Calu3 (cell line): ENCODE data around the gene ACOT12. TPM values are rescaled to one million over a fixed set of nuclear protein-coding genes. Genes with fewer than 3 reads are reported as not detected.

Source experiments
- BruUV-seq: library from RNA; stranded (reverse); fragments of 400-500 nt; replicated peaks from 2 replicates; lab custom pipeline; 2021; lab: Mats Ljungman, UMichigan
- CTCF ChIA-PET: fragments of 300-600 bp; sonication (Branson Sonifier 250); formaldehyde crosslinking; loops from one replicate; lab custom pipeline; 2022; ENCODE audit warnings: antibody characterized with exemption; lab: Charles Lee
- DNase-seq: peaks from one replicate; pipeline ENCODE4 v3.0.0; 2022
- H3K27ac Mint-ChIP-seq: one replicate; pipeline ENCODE4 v1.8.0; 2022; ENCODE audit warnings: mixed read lengths; ENCODE audit not compliant: unreplicated experiment
- H3K27me3 Mint-ChIP-seq: one replicate; pipeline ENCODE4 v1.8.0; 2022; ENCODE audit warnings: mixed read lengths; ENCODE audit not compliant: unreplicated experiment
- H3K36me3 Mint-ChIP-seq: one replicate; pipeline ENCODE4 v1.8.0; 2022; ENCODE audit warnings: mild to moderate bottlenecking, moderate library complexity, mixed read lengths; ENCODE audit not compliant: insufficient read depth, unreplicated experiment
- H3K4me1 Mint-ChIP-seq: one replicate; pipeline ENCODE4 v1.8.0; 2022; ENCODE audit warnings: mild to moderate bottlenecking, low read depth, mixed read lengths; ENCODE audit not compliant: unreplicated experiment
- H3K4me3 Mint-ChIP-seq: one replicate; pipeline ENCODE4 v1.8.0; 2022; ENCODE audit warnings: mild to moderate bottlenecking, low read depth, moderate library complexity, mixed read lengths; ENCODE audit not compliant: unreplicated experiment
- H3K9me3 Mint-ChIP-seq: one replicate; pipeline ENCODE4 v1.8.0; 2022; ENCODE audit warnings: low read depth, mixed read lengths; ENCODE audit not compliant: unreplicated experiment
- intact Hi-C: fragments of 100-400 bp; cut with micrococcal nuclease; formaldehyde crosslinking; loops from one replicate; pipeline ENCODE4 v1.10.0; 2022; ENCODE audit not compliant: unreplicated experiment
- total RNA-seq: library from RNA; stranded (reverse); gene quantifications from 2 replicates; pipeline ENCODE4 v1.2.3, GENCODE V29; 2022
- TF ChIP-seq, protein P1 (sequence below): fragments of 200-600 bp; IDR thresholded peaks from one replicate; pipeline ENCODE4 v1.8.0; 2022; ENCODE audit warnings: antibody characterized with exemption; ENCODE audit not compliant: unreplicated experiment

ACOT12 gene
- total RNA-seq, 1 experiment from 2014 or later = 0.87 TPM

GRCh38 chr5:81425569-81425968 is 31.6 kb upstream of the ACOT12 start:
- Mint-ChIP-seq H3K9me3 (no peaks in the 10 kb centered on the region), H3K27me3 (no peaks in the 10 kb centered on the region), H3K27ac (no peak overlapping the region), H3K36me3 (peaks cover 7% of the 10 kb centered on the region), H3K4me1 (peaks cover 63% of the 10 kb centered on the region), H3K4me3 (no peak overlapping the region)
- intact Hi-C loops = loop anchor here (1.0 to 10.0 kb wide), 8 partner anchors 81 to 800 kb away; partner anchors contain the start of gene ATG10
- DNase-seq = no peak
- TF ChIP-seq, protein P1, sequence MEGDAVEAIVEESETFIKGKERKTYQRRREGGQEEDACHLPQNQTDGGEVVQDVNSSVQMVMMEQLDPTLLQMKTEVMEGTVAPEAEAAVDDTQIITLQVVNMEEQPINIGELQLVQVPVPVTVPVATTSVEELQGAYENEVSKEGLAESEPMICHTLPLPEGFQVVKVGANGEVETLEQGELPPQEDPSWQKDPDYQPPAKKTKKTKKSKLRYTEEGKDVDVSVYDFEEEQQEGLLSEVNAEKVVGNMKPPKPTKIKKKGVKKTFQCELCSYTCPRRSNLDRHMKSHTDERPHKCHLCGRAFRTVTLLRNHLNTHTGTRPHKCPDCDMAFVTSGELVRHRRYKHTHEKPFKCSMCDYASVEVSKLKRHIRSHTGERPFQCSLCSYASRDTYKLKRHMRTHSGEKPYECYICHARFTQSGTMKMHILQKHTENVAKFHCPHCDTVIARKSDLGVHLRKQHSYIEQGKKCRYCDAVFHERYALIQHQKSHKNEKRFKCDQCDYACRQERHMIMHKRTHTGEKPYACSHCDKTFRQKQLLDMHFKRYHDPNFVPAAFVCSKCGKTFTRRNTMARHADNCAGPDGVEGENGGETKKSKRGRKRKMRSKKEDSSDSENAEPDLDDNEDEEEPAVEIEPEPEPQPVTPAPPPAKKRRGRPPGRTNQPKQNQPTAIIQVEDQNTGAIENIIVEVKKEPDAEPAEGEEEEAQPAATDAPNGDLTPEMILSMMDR = peak; percentile 63
- BruUV-seq = no TSS peak
- CTCF ChIA-PET = interaction anchor here (0.7 to 3.4 kb wide), 3 partner anchors 81 to 833 kb away, joined by 3 to 14 read pairs (median 5); no protein-coding TSS in a partner anchor

DNA sequence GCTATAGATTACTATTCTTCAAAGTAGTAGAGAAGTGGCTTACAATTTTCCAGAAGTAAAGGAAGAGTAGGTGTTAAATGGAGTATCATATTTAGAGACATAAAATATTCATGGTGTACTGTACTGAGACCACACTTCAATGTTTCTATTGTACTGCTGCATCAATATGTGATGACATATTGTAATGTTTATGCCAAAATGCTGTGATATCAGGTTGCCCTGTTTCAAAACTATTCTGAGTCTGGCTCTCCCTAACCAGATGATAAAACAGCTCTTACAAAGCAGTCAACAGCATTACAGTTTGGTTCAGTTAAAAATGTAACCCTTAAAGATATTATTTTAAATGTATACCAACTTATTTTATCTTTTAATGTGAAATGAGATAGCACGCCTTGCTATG is 30.8 kb upstream of the ACOT12 start:
- DNase-seq = no peak
- H3K27ac Mint-ChIP-seq = no peak overlapping the region
- H3K4me3 Mint-ChIP-seq = no peak overlapping the region
- BruUV-seq = no TSS peak
- peaks cover 7% of the 10 kb centered on the region for H3K36me3 Mint-ChIP-seq
- H3K9me3 Mint-ChIP-seq = no peaks in the 10 kb centered on the region
- H3K27me3 Mint-ChIP-seq = no peaks in the 10 kb centered on the region
- intact Hi-C loops = loop anchor here (1.0 to 10.0 kb wide), 9 partner anchors 82 to 801 kb away; partner anchors contain the start of genes ATG10 and ZCCHC9
- CTCF ChIA-PET = interaction anchor here (3.4 kb wide), 1 partner anchor 740 kb away, joined by 14 read pairs; no protein-coding TSS in a partner anchor
- TF ChIP-seq, protein P1 = no peak
- H3K4me1 Mint-ChIP-seq = peaks cover 72% of the 10 kb centered on the region

GRCh38 chr5:81422671-81423070 is 28.7 kb upstream of the ACOT12 start:
- no peak overlapping the region for H3K4me3 Mint-ChIP-seq
- peak overlapping the region; percentile 99 for H3K27ac Mint-ChIP-seq
- CTCF ChIA-PET = interaction anchor here (1.0 to 1.1 kb wide), 2 partner anchors 121 to 742 kb away, joined by 3 to 7 read pairs; partner anchors contain the start of gene ZCCHC9
- TF ChIP-seq, protein P1 = no peak
- peaks cover 71% of the 10 kb centered on the region for H3K4me1 Mint-ChIP-seq
- H3K36me3 Mint-ChIP-seq = peaks cover 7% of the 10 kb centered on the region
- H3K27me3 Mint-ChIP-seq = no peaks in the 10 kb centered on the region
- intact Hi-C loops = loop anchor here (5.0 to 10.0 kb wide), 3 partner anchors 120 to 682 kb away; partner anchors contain the start of genes ATG10 and ZCCHC9
- DNase-seq = peak; percentile 47
- no peaks in the 10 kb centered on the region for H3K9me3 Mint-ChIP-seq
- no TSS peak for BruUV-seq

DNA sequence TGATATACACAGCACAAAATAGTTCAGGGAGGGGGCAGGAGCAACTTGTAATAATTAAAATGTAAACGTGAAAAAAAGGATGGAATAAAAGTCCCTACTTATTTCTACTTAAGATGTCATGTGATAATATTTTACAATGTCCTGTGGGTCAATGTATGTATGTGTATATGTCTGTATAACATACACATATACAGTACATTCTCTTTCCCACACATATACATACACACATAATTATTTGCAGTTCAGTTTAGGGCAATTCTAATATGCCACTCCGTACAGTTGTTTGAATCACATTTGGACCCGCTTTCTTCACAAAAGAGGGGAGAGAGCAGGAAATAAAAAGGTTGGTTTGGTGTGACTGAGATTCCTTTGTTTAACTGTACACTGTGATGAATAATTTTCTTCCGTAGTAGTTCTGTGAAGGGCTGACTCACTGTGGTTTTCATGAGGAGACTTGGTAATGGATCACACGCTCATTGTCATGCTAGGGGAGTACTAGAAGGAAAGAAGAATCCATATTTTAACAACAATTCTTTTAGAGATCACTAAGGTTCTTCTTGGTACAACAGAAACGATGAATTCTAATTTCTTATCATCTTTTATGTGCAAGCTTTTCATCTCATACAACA is 26.2 kb upstream of the ACOT12 start:
- Mint-ChIP-seq H3K36me3 (peaks cover 7% of the 10 kb centered on the region), H3K4me3 (peak overlapping the region; percentile 28), H3K4me1 (peaks cover 56% of the 10 kb centered on the region), H3K27ac (peak overlapping the region; percentile 99), H3K27me3 (no peaks in the 10 kb centered on the region), H3K9me3 (no peaks in the 10 kb centered on the region)
- peak; percentile 58 for DNase-seq
- intact Hi-C loops = loop anchor here (5.0 to 10.0 kb wide), 3 partner anchors 118 to 685 kb away; partner anchors contain the start of genes ATG10 and ZCCHC9
- no TSS peak for BruUV-seq
- TF ChIP-seq, protein P1 = no peak
- CTCF ChIA-PET = no interaction called here
